ENCODE results near the gene MSH6.

DNA sequence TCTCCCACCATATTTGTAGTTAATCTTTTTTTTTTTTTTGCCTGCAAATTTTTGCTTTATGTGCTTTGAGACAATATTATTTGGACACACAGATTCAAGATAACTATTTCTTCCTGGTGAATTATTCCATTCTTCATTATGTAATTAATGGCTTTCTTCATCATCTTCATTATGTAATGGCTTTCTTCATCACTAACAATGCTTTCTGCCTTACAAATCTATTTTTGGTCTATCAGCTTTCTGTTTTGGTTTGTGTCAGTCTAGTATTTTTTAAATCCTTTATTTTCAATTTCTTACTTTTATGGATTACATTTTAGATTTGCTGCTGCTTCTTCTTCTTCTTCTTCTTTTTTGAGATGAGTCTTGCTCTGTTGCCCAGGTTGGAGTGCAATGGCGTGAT, 60.5 kb downstream of the MSH6 start:
- TF ChIP-seq POLR2A (IDR thresholded peaks at IDR 0.05), result no peak
- TF ChIP-seq, protein P1, sequence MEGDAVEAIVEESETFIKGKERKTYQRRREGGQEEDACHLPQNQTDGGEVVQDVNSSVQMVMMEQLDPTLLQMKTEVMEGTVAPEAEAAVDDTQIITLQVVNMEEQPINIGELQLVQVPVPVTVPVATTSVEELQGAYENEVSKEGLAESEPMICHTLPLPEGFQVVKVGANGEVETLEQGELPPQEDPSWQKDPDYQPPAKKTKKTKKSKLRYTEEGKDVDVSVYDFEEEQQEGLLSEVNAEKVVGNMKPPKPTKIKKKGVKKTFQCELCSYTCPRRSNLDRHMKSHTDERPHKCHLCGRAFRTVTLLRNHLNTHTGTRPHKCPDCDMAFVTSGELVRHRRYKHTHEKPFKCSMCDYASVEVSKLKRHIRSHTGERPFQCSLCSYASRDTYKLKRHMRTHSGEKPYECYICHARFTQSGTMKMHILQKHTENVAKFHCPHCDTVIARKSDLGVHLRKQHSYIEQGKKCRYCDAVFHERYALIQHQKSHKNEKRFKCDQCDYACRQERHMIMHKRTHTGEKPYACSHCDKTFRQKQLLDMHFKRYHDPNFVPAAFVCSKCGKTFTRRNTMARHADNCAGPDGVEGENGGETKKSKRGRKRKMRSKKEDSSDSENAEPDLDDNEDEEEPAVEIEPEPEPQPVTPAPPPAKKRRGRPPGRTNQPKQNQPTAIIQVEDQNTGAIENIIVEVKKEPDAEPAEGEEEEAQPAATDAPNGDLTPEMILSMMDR (IDR thresholded peaks at IDR 0.05), result no peak
